Stimulated activated CD8-positive, alpha-beta memory T cell treated with anti-CD3 and anti-CD28 coated beads, Interleukin-2, amount 100 ng/mL, for 48 hours (primary cell): ENCODE measurements around the gene ESRRA.

ENCODE experiments used
- DNase-seq, 2 donors: peaks; one replicate each; pipeline ENCODE4 v3.0.0-alpha.2; 2020; ENCODE audit warnings: low read depth in 2 of 2

ESRRA gene

DNA sequence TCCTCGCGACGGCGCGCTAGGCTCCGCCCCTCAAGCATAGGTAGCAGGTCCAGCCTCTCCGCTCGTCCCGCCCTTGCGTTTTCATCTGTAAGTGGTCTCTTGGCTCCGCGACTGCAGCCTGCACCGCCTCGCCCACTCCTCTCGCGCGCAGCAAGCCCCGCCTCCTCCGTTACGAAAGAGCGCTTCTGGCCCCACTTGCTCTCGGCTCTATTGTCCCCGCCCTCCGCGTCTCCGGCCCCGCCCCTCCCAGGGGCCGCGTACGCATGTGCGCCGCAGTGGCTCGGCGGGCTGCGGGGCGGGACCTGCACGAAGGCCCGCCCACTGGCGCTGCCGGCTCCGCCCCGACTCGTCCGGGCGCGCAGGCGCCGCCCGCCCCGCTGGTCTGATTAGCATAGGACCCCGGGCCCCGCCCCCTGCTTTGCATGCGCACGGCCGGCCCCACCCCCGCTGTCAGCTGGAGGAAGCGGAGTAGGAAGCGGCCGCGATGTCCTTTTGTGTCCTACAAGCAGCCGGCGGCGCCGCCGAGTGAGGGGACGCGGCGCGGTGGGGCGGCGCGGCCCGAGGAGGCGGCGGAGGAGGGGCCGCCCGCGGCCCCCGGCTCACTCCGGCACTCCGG is at the start of gene ESRRA:
TSS of gene ESRRA (plus strand) at position 450 of the 616 bp plus-strand sequence. CDS start 1,656 bp downstream, outside the sequence.
- peak; percentile 100 for DNase-seq

DNA sequence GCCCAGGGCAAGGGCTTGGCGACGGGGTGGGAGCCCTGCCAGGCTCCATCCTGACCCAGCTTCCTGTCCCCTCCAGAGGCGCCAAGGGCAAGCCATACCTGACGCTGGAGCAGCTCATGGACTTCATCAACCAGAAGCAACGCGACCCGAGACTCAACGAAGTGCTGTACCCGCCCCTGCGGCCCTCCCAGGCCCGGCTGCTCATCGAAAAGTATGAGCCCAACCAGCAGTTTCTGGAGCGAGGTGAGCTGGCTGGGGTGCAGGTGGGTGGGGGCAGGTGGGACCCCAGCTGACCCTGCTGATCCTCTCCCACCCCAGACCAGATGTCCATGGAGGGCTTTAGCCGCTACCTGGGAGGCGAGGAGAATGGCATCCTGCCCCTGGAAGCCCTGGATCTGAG is 49.0 kb upstream of the ESRRA start:
- no peak for DNase-seq

DNA sequence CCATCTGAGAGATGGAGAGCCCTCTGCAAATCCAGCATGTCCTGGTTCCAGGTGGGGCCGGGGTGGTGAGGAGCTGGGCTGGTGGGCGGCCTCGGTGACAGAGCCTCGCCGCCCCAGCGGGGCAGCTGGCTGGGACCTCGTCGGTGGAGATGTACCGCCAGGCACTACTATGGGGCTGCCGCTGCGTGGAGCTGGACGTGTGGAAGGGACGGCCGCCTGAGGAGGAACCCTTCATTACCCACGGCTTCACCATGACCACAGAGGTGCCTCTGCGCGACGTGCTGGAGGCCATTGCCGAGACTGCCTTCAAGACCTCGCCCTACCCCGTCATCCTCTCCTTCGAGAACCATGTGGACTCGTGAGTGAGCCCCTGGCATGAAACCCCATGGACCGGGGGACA is 47.0 kb upstream of the ESRRA start:
- no peak for DNase-seq

DNA sequence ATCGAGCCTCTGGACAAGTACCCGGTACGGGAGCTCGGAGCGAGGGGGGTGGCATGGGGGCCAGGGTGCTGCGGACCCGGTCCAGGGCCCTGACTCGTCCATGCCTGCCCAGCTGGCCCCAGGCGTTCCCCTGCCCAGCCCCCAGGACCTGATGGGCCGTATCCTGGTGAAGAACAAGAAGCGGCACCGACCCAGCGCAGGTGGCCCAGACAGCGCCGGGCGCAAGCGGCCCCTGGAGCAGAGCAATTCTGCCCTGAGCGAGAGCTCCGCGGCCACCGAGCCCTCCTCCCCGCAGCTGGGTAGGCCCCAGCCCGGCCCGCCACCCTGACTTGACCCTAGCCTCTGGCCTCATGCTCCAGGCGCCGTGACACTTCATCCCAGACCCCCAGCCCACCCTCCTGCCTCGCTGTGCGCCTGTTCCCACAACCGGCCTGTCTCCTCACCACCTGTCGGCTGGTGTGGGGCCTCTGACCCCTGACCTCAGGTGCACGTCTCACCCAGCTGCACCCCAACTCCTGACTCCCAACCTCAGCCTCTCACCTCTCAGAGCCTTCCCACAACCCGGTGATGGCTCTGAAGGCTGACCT is 46.3 kb upstream of the ESRRA start:
- DNase-seq, result no peak

DNA sequence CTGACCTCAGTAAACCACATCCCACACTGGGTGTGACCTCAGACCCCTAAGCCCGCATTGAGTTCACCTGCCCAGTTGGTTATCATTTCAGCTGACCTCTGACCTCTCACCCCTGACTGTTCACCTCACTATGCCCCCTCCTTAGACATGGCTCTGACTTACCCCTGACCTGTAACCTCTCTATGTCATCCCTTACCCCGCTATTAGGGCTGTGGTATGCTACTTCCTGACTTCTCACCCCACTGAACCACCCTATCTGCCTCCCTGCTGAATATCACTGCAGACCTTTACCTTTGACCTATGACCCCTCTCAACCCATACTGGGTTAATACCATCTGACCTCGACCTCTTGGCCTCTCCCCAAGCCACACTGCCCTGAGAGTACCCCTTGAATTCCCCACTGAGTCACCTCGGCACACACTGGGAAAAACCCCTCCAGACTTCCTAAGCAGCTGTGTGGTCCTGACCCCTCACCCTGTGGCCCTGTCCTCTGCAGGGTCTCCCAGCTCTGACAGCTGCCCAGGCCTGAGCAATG is 45.7 kb upstream of the ESRRA start:
- DNase-seq, result no peak

DNA sequence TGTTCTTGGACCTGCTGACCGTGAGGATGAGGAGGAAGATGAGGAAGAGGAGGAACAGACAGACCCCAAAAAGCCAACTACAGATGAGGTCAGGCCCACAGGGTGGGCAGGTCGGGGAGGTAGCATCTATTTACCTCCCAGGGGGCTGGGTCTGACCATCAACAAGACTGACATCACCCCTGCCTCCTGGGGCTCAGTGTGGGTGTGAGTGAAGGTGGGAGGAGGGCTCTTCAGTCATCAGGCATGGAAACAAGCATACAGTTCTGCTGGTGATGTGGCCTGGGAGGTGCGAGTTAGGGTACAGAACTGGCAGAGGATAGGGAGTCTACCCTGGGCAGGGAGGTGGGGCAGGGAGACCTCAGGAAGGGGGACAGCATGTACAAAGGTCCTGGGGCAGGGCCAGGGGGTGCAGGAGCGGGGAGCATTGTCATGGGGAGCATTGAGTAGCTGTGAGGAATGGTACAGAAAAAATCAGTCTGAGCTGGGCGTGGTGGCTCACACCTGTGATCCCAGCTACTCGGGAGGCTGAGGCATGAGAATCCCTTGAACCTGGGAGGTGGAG is 45.1 kb upstream of the ESRRA start:
- DNase-seq, result no peak

DNA sequence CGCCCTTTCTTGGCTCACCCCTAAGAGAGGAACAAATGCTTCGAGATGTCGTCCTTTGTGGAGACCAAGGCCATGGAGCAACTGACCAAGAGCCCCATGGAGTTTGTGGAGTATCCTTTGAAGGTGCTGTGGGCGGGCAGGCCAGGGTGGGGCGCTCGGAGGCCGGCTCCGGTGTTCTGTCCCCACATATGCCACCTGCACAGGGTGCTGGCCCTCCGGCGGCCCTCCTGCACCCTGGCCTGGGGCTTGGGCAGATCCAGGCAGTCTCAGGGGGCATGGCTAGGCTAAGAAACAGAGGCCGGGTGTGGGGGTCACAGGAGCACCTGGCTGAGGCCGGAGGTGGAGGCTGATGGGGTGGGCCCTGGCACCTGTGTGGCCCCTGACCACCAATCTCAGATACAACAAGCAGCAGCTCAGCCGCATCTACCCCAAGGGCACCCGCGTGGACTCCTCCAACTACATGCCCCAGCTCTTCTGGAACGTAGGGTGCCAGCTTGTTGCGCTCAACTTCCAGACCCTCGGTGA is 43.7 kb upstream of the ESRRA start:
- no peak for DNase-seq

DNA sequence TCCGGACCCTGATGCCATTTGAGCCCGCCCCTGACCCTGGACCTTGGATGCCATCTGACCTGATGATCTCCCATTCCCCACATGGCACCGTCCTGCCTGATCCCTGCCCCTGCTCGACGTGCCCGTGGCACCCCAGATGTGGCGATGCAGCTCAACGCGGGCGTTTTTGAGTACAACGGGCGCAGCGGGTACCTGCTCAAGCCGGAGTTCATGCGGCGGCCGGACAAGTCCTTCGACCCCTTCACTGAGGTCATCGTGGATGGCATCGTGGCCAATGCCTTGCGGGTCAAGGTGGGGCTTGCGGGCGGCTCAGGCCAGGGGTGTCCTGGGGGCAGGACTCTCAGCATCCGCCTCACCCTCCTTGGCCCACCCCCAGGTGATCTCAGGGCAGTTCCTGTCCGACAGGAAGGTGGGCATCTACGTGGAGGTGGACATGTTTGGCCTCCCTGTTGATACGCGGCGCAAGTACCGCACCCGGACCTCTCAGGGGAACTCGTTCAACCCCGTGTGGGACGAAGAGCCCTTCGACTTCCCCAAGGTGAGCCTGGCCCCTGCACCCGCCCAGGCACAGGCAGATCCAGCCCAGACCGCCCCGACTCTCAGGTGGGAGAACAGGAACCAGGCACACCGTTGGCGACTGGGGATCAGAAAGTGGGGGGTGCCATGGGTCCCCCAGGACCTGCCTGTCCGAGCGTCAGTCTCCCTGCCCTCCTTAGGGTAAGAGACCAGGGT is 42.9 kb upstream of the ESRRA start:
- DNase-seq, result no peak

DNA sequence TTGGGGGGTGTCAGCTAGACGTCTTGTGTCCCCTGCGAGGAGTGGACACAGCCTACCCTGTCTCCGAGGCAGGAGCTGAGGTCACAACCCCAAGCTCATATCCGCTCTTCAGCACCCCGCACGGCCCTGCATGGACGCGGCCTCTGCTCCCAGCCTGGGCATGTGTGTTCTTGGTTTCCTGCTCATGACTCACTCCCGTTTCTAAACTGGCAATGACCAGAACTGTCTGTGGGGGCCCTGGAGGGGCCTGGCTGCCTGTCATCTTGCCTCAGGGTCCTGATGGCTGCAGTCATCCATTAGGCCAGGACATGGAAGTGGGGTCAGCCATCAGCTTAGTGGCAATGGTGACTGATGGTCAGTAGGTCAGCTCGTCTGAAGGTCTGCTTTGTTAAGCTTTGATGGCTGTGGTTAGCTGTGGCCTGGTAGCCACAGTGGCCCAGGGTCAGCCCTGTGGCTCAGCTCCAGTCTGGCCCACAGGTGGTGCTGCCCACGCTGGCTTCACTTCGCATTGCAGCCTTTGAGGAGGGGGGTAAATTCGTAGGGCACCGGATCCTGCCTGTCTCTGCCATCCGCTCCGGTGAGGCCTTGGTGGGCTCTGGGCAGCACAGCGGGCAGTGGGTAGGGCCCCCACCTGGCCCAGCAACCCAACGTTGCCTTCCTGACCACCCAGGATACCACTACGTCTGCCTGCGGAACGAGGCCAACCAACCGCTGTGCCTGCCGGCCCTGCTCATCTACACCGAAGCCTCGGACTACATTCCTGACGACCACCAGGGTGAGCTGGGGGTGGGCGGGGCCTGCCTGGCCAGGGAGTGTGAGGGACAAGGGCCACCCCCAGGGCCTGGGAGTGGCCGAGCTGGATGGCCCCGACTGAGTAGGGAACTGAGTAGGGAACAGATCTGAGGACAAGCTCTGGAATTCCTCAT is 42.0 kb upstream of the ESRRA start:
- no peak for DNase-seq

DNA sequence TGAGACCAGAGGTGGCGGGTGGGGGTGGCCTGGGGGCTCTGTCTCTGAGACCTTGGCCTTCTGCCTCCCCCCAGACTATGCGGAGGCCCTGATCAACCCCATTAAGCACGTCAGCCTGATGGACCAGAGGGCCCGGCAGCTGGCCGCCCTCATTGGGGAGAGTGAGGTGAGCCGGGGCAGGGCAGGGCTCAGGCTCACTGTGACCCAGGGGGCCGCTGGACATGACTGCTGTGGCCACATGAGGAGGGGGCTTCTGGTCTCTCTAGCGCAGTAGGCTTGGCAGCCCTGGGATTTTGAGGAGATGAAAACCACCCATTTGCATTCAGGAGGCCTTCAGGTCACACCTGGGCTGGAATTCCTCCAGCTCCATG is 41.4 kb upstream of the ESRRA start:
- DNase-seq, result no peak

DNA sequence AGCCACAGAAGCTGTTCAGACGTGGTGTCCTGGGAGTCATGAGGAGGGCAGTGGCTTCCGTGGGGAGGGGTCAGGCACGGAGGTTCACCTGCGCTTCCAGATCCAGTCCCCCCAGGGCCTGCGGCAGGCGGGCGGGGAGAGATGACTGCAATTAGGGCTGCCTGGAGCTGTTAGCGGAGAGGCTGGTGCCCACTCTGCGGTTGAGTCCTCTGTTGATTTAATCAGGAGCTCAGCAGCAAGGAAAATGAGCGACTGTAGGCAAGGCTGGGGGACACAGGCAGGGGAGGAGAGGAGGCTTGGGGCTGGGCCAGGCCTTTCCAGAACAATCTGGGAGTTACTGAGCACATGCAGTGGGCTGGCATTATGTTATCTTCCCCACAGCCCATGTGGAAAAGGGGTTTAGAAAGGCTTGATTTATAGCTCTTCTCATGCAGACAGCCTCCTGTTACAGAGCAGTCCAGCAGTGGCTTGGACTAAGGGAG is 40.9 kb upstream of the ESRRA start:
- DNase-seq, result no peak

DNA sequence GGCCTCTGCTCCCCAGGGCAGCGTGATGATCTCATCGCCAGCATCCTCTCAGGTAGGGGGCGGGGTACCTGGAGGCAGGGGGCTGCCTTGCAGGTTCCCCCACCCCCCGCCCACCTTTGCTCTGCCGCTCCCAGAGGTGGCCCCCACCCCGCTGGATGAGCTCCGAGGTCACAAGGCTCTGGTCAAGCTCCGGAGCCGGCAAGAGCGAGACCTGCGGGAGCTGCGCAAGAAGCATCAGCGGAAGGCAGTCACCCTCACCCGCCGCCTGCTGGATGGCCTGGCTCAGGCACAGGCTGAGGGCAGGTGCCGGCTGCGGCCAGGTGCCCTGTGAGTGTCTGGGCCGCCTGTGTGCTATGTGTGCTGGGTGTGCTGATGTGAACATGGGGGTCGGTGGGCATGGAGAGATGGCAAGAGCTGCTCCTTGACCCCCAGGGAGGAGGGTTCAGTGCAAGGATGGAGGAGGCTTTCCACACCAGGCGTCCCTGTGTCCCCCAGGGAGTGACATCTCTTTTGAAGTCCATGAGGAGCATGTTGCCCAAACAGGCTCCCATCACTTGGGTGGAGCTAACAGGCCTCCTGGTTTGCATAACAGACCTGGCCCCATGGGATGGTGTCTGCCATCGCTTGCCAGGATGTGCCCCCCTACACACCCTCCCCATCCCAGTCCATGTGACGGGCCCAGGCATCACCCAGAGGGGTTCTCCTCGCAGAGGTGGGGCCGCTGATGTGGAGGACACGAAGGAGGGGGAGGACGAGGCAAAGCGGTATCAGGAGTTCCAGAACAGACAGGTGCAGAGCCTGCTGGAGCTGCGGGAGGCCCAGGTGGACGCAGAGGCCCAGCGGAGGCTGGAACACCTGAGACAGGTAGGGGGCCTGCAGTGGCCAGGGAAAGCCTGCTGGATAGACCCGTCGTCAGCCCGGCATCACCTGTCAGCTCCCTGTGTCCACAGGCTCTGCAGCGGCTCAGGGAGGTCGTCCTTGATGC is 39.9 kb upstream of the ESRRA start:
- no peak for DNase-seq

DNA sequence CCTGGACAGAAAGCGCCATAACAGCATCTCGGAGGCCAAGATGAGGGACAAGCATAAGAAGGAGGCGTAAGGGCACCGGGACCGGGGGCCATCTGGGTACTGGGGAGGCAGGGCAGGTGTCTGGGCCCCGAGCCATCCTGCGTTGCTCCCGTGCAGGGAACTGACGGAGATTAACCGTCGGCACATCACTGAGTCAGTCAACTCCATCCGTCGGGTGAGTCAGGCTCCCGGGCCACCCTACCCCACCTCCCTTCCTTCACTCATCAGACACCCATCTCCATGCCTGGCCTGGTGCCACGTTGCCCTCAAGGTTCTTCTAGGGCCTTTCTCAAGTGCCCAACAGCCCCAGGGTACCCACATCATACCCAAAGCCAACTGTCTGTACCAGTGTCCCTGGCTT is 39.0 kb upstream of the ESRRA start:
- no peak for DNase-seq

DNA sequence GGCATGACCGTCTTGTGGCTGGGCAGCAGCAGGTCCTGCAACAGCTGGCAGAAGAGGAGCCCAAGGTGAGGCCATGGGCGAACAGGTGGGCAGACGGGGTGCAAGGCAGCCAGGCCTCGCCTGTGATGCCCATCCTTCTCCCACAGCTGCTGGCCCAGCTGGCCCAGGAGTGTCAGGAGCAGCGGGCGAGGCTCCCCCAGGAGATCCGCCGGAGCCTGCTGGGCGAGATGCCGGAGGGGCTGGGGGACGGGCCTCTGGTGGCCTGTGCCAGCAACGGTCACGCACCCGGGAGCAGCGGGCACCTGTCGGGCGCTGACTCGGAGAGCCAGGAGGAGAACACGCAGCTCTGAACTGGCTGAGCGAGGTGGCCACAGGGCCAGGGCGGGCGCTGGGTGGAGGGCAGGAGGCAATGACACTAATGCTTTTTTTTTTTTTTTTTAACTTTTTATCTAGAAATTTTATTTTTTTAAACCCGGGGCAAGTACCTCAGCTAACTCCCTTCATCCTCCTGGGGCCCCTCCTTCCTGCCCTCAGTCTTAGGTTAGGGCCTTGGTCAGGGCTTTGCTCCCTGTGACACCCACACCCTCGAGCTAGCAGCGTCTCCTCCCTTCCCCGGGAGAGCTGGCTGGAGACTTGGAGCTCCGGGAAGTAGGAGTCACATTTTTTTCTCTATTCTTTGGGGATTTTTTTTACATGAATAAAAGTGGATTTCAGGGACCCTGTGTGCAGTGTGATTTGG is 37.9 kb upstream of the ESRRA start:
- no peak for DNase-seq

DNA sequence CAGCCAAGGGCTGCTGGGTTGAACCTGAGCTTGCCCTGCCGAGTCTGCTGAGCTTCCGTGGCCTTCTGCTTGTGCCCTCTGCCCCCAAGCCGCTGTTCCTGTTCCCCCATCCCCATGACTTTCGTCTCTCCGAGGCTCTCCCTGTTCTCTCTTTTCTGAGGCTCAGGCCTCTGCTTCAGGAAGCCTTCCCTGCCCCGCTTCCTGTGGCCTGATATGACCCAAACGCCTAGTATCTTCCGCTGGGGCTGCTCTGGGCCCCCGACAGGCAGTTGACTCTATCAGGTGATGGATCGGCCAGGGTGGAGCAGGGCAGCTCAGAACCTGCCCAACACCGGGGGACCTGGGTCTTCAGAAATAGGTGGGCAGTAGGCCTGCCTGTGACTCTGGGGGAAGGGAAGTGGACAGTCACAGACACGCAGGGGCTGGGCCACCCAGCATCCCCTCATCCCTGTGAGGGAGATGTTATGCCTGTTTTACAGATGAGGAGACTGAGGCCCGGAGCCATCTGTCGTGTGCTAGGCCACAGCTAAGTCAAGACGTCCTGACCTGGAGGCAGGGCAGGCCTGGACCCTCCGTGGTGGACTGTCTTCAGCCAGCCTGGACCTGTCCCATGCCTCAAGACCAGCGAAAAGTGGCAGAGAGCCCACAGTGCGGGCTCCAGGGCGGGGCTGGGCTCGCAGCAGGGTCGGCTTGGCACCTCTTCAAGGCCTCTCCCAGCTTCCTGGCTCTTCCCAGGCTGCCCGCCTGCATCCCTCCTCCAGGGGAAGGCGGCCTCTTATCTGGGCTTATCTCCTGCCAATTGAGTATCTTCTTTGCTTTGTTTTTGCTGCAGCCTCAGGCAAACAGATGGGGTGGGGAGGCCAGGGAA is 37.1 kb upstream of the ESRRA start:
- no peak for DNase-seq

DNA sequence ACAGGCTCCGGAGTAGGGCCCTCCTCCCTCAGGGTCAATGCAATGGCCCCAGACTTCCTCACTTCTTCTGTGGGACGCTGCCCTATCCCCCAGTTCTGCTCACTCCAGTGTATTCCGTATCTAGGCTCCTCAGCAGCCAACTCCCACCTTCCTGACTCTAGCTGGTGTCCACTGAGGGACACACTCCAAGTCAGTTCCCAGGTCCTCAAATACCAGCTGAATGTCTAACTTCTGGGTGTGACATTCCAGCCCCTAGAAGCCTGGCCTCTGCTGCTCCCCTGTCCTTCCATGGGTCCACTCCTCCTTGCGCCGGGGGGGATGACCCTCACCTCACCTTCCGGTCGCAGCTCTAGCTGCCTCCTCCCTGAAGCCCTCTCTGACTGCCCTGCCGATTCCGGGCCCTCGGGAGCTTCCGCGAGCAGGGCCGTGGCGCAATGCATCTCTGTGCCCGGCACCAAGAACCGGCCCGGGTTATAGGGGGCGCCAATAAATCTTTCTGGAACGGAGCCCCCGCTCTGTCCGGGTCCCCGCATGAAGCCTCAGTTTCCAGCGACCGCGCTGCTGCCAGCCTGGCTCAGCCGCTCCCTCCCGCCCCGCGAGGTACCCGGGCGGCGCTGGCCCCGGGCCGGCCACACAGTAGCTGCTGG is 36.3 kb upstream of the ESRRA start:
- DNase-seq, result peak in 1 of 2 donors; percentile 45

DNA sequence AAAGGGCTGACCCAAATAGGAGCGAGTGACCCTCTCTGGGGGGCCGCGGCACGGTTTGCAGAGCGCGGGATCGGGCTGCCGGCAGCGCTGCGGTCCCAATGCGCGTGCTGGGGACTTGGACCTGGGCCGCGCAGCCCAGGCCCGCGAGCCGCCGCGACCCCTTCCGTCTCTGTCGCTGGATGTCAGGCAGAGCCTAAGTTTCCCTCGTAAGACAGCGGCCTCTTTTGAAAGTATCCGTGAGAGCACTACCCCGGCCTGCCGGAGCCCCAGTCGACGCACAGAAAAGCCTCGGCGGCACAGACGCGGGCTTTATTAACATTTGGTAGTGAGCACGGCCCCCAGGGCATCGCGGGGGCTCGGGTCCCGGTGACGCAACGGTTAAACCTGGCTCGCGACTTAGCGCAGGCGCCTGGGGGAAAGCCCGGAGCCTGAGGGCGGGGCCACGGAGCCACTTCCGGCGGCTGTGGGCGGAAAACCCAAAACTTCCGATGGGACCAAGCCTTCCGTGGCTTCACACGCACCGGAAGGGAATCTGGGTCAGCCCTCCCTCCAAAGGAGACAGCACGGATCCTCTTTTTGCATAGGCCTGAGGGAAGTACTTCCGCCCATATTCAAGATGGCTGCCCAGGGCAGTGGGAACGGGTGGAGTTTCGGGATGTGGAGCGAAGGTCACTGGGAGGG is 35.6 kb upstream of the ESRRA start:
- DNase-seq, result peak; percentile 96 to 98
